Measurements from ENCODE around the gene TRERF1.

The TRERF1 gene

GRCh38 chr6:42228305-42228704, 223.4 kb downstream of the TRERF1 start:
- no peak overlapping the region for H3K4me3 ChIP-seq (ENCODE audit: low read depth, low read length)
- no peak for DNase-seq (ENCODE audit: low read depth)
- TF ChIP-seq, protein P1, sequence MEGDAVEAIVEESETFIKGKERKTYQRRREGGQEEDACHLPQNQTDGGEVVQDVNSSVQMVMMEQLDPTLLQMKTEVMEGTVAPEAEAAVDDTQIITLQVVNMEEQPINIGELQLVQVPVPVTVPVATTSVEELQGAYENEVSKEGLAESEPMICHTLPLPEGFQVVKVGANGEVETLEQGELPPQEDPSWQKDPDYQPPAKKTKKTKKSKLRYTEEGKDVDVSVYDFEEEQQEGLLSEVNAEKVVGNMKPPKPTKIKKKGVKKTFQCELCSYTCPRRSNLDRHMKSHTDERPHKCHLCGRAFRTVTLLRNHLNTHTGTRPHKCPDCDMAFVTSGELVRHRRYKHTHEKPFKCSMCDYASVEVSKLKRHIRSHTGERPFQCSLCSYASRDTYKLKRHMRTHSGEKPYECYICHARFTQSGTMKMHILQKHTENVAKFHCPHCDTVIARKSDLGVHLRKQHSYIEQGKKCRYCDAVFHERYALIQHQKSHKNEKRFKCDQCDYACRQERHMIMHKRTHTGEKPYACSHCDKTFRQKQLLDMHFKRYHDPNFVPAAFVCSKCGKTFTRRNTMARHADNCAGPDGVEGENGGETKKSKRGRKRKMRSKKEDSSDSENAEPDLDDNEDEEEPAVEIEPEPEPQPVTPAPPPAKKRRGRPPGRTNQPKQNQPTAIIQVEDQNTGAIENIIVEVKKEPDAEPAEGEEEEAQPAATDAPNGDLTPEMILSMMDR (conservative IDR thresholded peaks at IDR 0.05; ENCODE audit: low read depth, low read length): no peak

GRCh38 chr6:42227173-42227850, 224.4 kb downstream of the TRERF1 start:
- no peak overlapping the region for H3K4me3 ChIP-seq (ENCODE audit: low read depth, low read length)
- no peak for DNase-seq (ENCODE audit: low read depth)
- TF ChIP-seq, protein P1 (conservative IDR thresholded peaks at IDR 0.05; ENCODE audit: low read depth, low read length): no peak

GRCh38 chr6:42226645-42227143, 225.0 kb downstream of the TRERF1 start:
- no peak overlapping the region for H3K4me3 ChIP-seq (ENCODE audit: low read depth, low read length)
- TF ChIP-seq, protein P1 (conservative IDR thresholded peaks at IDR 0.05; ENCODE audit: low read depth, low read length): no peak
- DNase-seq (ENCODE audit: low read depth): peak; percentile 53

- H3K4me3 ChIP-seq (ENCODE audit: low read depth, low read length): no peak overlapping the region
- TF ChIP-seq, protein P1 (conservative IDR thresholded peaks at IDR 0.05; ENCODE audit: low read depth, low read length): no peak
- DNase-seq (ENCODE audit: low read depth): peak; percentile 51
Observed at GRCh38 chr6:42226161-42226611, 225.5 kb downstream of the TRERF1 start.

DNA sequence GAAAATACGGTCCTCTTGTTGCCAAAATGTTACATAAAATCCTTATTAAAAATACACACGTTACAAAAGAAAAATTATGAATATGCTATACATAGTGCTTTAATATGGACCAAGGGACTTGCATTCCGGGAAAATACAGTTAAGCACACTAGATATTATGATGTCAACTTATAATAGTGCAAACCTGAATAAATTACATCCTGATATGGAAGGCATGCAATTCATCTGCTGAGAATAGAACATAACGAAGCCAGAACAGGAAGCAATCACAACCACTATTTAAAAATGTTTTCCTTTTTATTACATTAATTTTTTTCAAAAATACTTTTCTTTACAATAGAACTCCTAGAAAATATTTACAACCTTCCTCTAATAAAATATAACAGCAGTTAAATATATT, 226.3 kb downstream of the TRERF1 start:
- H3K4me3 ChIP-seq (ENCODE audit: low read depth, low read length): no peak overlapping the region
- no peak for DNase-seq (ENCODE audit: low read depth)
- TF ChIP-seq, protein P1 (conservative IDR thresholded peaks at IDR 0.05; ENCODE audit: low read depth, low read length): no peak

GRCh38 chr6:42225029-42225339, 226.7 kb downstream of the TRERF1 start:
- no peak for DNase-seq (ENCODE audit: low read depth)
- no peak overlapping the region for H3K4me3 ChIP-seq (ENCODE audit: low read depth, low read length)
- TF ChIP-seq, protein P1 (conservative IDR thresholded peaks at IDR 0.05; ENCODE audit: low read depth, low read length): no peak

Measured in choroid plexus epithelial cell (primary cell).